CD4-positive, alpha-beta T cell (primary cell): ENCODE data around the gene RBMS1. TPM values are rescaled to one million over a fixed set of nuclear protein-coding genes. Genes with fewer than 3 reads are reported as not detected.

Source experiments
- ATAC-seq: fragments of 200-7000 bp; cut with Tn5 transposase; one replicate; pipeline ENCODE4 v1.10.0; 2022; ENCODE audit warnings: mild to moderate bottlenecking; ENCODE audit not compliant: poor library complexity
- CTCF ChIA-PET: fragments of 350-600 bp; sonication (Branson Sonifier 250); formaldehyde crosslinking; loops from one replicate; lab custom pipeline; 2021; ENCODE audit warnings: antibody characterized with exemption, inconsistent platforms; lab: Charles Lee
- POLR2A ChIA-PET: fragments of 350-600 bp; sonication (Branson Sonifier 250); formaldehyde crosslinking; loops from one replicate; lab custom pipeline; 2021; ENCODE audit warnings: antibody characterized with exemption, inconsistent platforms; lab: Charles Lee
- DNase-seq, 14 experiments: peaks; one replicate each; pipeline ENCODE4 v3.0.0-alpha.2; 2013 to 2020; ENCODE audit warnings: mixed read lengths in 2 of 14
- H3K27ac ChIP-seq, 2 donors: one replicate each; pipeline versions ENCODE4 v1.5.1 to v1.7.0; 2013; ENCODE audit warnings: low read length in 2 of 2, low read depth in 1 of 2, mild to moderate bottlenecking in 1 of 2
- H3K27me3 ChIP-seq, 2 experiments: 1 replicate in 1 of 2; 2 replicates in 1 of 2; pipeline versions ENCODE4 v1.6.1 to v1.7.0; 2013; ENCODE audit warnings: low read length in 2 of 2, control low read depth in 1 of 2, mild to moderate bottlenecking in 1 of 2, moderate library complexity in 1 of 2; ENCODE audit not compliant: insufficient read depth in 2 of 2, control insufficient read depth in 1 of 2
- H3K36me3 ChIP-seq: one replicate; pipeline ENCODE4 v1.6.1; 2013; ENCODE audit warnings: low read length, control low read depth; ENCODE audit not compliant: insufficient read depth
- H3K4me1 ChIP-seq: one replicate; pipeline ENCODE4 v1.6.1; 2013; ENCODE audit warnings: low read length, control low read depth; ENCODE audit not compliant: insufficient read depth
- H3K4me3 ChIP-seq: one replicate; pipeline ENCODE4 v1.5.1; 2013; ENCODE audit warnings: mild to moderate bottlenecking, low read length, moderate library complexity
- H3K9me3 ChIP-seq, 2 experiments: 1 replicate in 1 of 2; 2 replicates in 1 of 2; pipeline versions ENCODE4 v1.6.1 to v1.7.0; 2013; ENCODE audit warnings: low read length in 2 of 2, mild to moderate bottlenecking in 2 of 2, control low read depth in 1 of 2, moderate library complexity in 1 of 2; ENCODE audit not compliant: control insufficient read depth in 1 of 2, insufficient read depth in 1 of 2
- H3K27ac Mint-ChIP-seq: one replicate; pipeline ENCODE4 v1.8.0; 2020; ENCODE audit warnings: mixed read lengths
- H3K27me3 Mint-ChIP-seq: one replicate; pipeline ENCODE4 v1.8.0; 2021; ENCODE audit warnings: mixed read lengths
- H3K36me3 Mint-ChIP-seq: one replicate; pipeline ENCODE4 v1.8.0; 2021; ENCODE audit warnings: low read depth, mixed read lengths
- H3K4me1 Mint-ChIP-seq: one replicate; pipeline ENCODE4 v1.8.0; 2021; ENCODE audit warnings: low read depth, mixed read lengths
- H3K4me3 Mint-ChIP-seq: one replicate; pipeline ENCODE4 v1.8.0; 2020; ENCODE audit warnings: mild to moderate bottlenecking, mixed read lengths
- H3K9me3 Mint-ChIP-seq: one replicate; pipeline ENCODE4 v1.8.0; 2020; ENCODE audit warnings: mixed read lengths
- CTCF ChIP-seq: fragments of 200-600 bp; IDR thresholded peaks from one replicate; pipeline ENCODE4 v1.8.0; 2022; ENCODE audit warnings: antibody characterized with exemption, mild to moderate bottlenecking
- intact Hi-C, 2 experiments: fragments of 100-400 bp; cut with DNase I in 1 of 2; cut with micrococcal nuclease in 1 of 2; formaldehyde crosslinking; loops; one replicate each; pipeline versions ENCODE4 v1.15.1 to v1.9.0; 2023 to 2025; cut with DNase I, micrococcal nuclease
- total RNA-seq, 174 experiments: library from RNA in 2 of 174; stranded (reverse) in 2 of 174; gene quantifications; one replicate each; pipeline ENCODE4 v1.2.3 and lab custom pipeline; 2021 to 2026

Gene RBMS1
- total RNA-seq, 2 experiments from 2014 or later, result 88.6 to 90.3 TPM

DNA sequence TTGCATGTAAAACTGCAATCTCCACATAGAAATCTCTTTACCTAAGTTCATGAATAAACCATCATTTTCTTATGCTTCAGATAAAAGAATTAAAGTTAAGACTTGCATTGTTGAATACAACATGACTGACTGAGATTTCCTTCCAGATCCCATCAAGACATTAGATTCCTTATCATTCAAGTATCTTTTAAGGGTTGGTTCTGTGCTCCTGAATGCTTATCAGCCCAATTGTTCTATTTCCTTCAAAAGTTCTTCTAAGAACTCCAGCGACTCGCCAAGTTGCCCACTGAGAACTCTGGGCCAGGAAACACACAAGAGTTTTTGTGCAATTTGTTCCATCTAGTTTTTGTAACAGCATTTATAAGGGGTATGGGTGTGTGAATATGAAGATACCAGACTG is 120.3 kb downstream of the RBMS1 start:
- no peak overlapping the region for H3K4me3 ChIP-seq
- H3K27me3 ChIP-seq, result no peaks in the 10 kb centered on the region
- POLR2A ChIA-PET, result interaction anchor here (1.6 kb wide), 1 partner anchor 10 kb away, joined by 5 read pairs; no protein-coding TSS in a partner anchor
- CTCF ChIA-PET, result no interaction called here
- H3K27ac ChIP-seq, result no peak overlapping the region
- ATAC-seq, result no peak
- DNase-seq, result no peak
- H3K4me1 ChIP-seq, result peaks cover 62% of the 10 kb centered on the region
- Mint-ChIP-seq H3K4me3 (peak overlapping the region; percentile 27), H3K27me3 (no peaks in the 10 kb centered on the region), H3K4me1 (peaks cover 98% of the 10 kb centered on the region), H3K36me3 (peaks cover 4% of the 10 kb centered on the region), H3K9me3 (no peaks in the 10 kb centered on the region), H3K27ac (peak overlapping the region; percentile 48)
- TF ChIP-seq CTCF, result no peak
- intact Hi-C loops, result loop anchor here in 1 of 2 experiments (10.0 kb wide), 2 partner anchors 52 to 282 kb away; no protein-coding TSS in a partner anchor
- no peaks in the 10 kb centered on the region for H3K36me3 ChIP-seq
- H3K9me3 ChIP-seq, result no peaks in the 10 kb centered on the region

- H3K4me3 ChIP-seq, result no peak overlapping the region
- H3K4me1 ChIP-seq, result peaks cover 64% of the 10 kb centered on the region
- intact Hi-C loops, result loop anchor here in 1 of 2 experiments (10.0 kb wide), 2 partner anchors 52 to 282 kb away; no protein-coding TSS in a partner anchor
- no peaks in the 10 kb centered on the region for H3K9me3 Mint-ChIP-seq
- DNase-seq (no peak), ATAC-seq (no peak)
- TF ChIP-seq CTCF, result no peak
- H3K9me3 ChIP-seq, result no peaks in the 10 kb centered on the region
- H3K27me3 Mint-ChIP-seq, result no peaks in the 10 kb centered on the region
- ChIA-PET CTCF (no interaction called here), POLR2A (no interaction called here)
- peaks cover 4% of the 10 kb centered on the region for H3K36me3 Mint-ChIP-seq
- no peak overlapping the region for H3K27ac Mint-ChIP-seq
- no peaks in the 10 kb centered on the region for H3K36me3 ChIP-seq
- no peak overlapping the region for H3K27ac ChIP-seq
- no peaks in the 10 kb centered on the region for H3K27me3 ChIP-seq
- H3K4me3 Mint-ChIP-seq, result peak overlapping the region; percentile 8
- H3K4me1 Mint-ChIP-seq, result peaks cover 98% of the 10 kb centered on the region
Observed at GRCh38 chr2:160372585-160372984, 121.0 kb downstream of the RBMS1 start.

- H3K36me3 Mint-ChIP-seq, result peaks cover 5% of the 10 kb centered on the region
- DNase-seq (no peak), ATAC-seq (no peak)
- Histone ChIP-seq H3K4me3 (no peak overlapping the region), H3K9me3 (no peaks in the 10 kb centered on the region), H3K27ac (no peak overlapping the region), H3K36me3 (no peaks in the 10 kb centered on the region), H3K4me1 (peaks cover 62% of the 10 kb centered on the region), H3K27me3 (no peaks in the 10 kb centered on the region)
- H3K27me3 Mint-ChIP-seq, result no peaks in the 10 kb centered on the region
- H3K9me3 Mint-ChIP-seq, result no peaks in the 10 kb centered on the region
- intact Hi-C loops, result loop anchor here in 1 of 2 experiments (10.0 kb wide), 2 partner anchors 53 to 283 kb away; no protein-coding TSS in a partner anchor
- peaks cover 95% of the 10 kb centered on the region for H3K4me1 Mint-ChIP-seq
- POLR2A ChIA-PET, result no interaction called here
- no peak for TF ChIP-seq CTCF
- CTCF ChIA-PET, result no interaction called here
- H3K4me3 Mint-ChIP-seq, result peak overlapping the region; percentile 21
- peak overlapping the region; percentile 41 for H3K27ac Mint-ChIP-seq
Observed at GRCh38 chr2:160372010-160372356, 121.6 kb downstream of the RBMS1 start.
